SK-N-SH (cell line): ENCODE measurements around the gene MACIR. TPM values are rescaled to one million over a fixed set of nuclear protein-coding genes. Genes with fewer than 3 reads are reported as not detected.

ENCODE experiments used
- CTCF ChIA-PET: fragments of 300-600, 350-600 bp; formaldehyde crosslinking; extraction: SDS; loops from one replicate; lab custom pipeline; 2021; lab: Yijun Ruan, JAX
- POLR2A ChIA-PET: fragments of 350-600 bp; sonication (Branson Sonifier 250); formaldehyde crosslinking; extraction: SDS; loops from one replicate; lab custom pipeline; 2020; ENCODE audit warnings: antibody characterized with exemption, inconsistent platforms; lab: Yijun Ruan, JAX
- DNase-seq: peaks from one replicate; pipeline ENCODE4 v3.0.0; 2012
- H2AFZ ChIP-seq: fragments of 200-600 bp; sonication (generic); 2 replicates; pipeline ENCODE4 v1.8.1; 2016; ENCODE audit warnings: antibody characterized with exemption, mild to moderate bottlenecking, low read depth
- H3F3A ChIP-seq: fragments of 200-600 bp; sonication (generic); replicated peaks from 2 replicates; pipeline ENCODE3; 2016; ENCODE audit warnings: antibody characterized with exemption, mild to moderate bottlenecking; ENCODE audit not compliant: insufficient read depth
- H3K27ac ChIP-seq, 2 experiments: fragments of 200-500 bp in 1 of 2; fragments of 200-600 bp in 1 of 2; sonication (Bioruptor generic) in 1 of 2; sonication (generic), shearing (Covaris generic) in 1 of 2; 2 replicates each; pipeline versions ENCODE4 v1.5.1 to v1.6.1; 2014 to 2016; ENCODE audit warnings: low read depth in 2 of 2, inconsistent platforms in 1 of 2, low read length in 1 of 2, mild to moderate bottlenecking in 1 of 2, mixed read lengths in 1 of 2
- H3K27me3 ChIP-seq: fragments of 200-600 bp; sonication (generic), shearing (Covaris generic); 2 replicates; pipeline ENCODE4 v1.6.1; 2016; ENCODE audit warnings: mixed run types; ENCODE audit not compliant: insufficient read depth
- H3K36me3 ChIP-seq, 2 experiments: fragments of 200-500 bp in 1 of 2; fragments of 200-600 bp in 1 of 2; sonication (Bioruptor generic) in 1 of 2; sonication (generic) in 1 of 2; replicated peaks in 1 of 2; 2 replicates each; pipeline versions ENCODE3 to v1.5.1; 2014 to 2016; ENCODE audit warnings: low read length in 1 of 2, mild to moderate bottlenecking in 1 of 2; ENCODE audit not compliant: insufficient read depth in 2 of 2, control insufficient read depth in 1 of 2
- H3K4me1 ChIP-seq, 2 experiments: fragments of 200-500 bp in 1 of 2; fragments of 200-600 bp in 1 of 2; sonication (Bioruptor generic) in 1 of 2; sonication (generic), shearing (Covaris generic) in 1 of 2; 2 replicates each; pipeline versions ENCODE4 v1.5.1 to v1.6.1; 2014 to 2016; ENCODE audit warnings: low read depth in 1 of 2, low read length in 1 of 2, mixed run types in 1 of 2; ENCODE audit not compliant: insufficient read depth in 2 of 2, control insufficient read depth in 1 of 2
- H3K4me2 ChIP-seq: fragments of 200-600 bp; sonication (generic), shearing (Covaris generic); 2 replicates; pipeline ENCODE4 v1.6.1; 2017; ENCODE audit warnings: mixed run types
- H3K4me3 ChIP-seq, 2 experiments: fragments of 200-500 bp in 1 of 2; fragments of 200-600 bp in 1 of 2; sonication (Bioruptor generic) in 1 of 2; sonication (generic), shearing (Covaris generic) in 1 of 2; 2 replicates each; pipeline versions ENCODE4 v1.5.1 to v1.8.1; 2014 to 2016; ENCODE audit warnings: low read depth in 2 of 2, inconsistent platforms in 1 of 2, low read length in 1 of 2, mild to moderate bottlenecking in 1 of 2, mixed read lengths in 1 of 2, moderate library complexity in 1 of 2
- H3K79me2 ChIP-seq: fragments of 200-600 bp; sonication (generic); 2 replicates; pipeline ENCODE4 v1.8.1; 2017; ENCODE audit warnings: mild to moderate bottlenecking; ENCODE audit not compliant: insufficient read depth
- H3K9ac ChIP-seq: fragments of 200-600 bp; sonication (generic); 2 replicates; pipeline ENCODE4 v1.6.1; 2017; ENCODE audit warnings: mixed run types
- H3K9me2 ChIP-seq: fragments of 200-600 bp; sonication (generic); 2 replicates; pipeline ENCODE4 v1.6.1; 2017; ENCODE audit warnings: mixed run types
- H3K9me3 ChIP-seq: fragments of 200-600 bp; sonication (generic); 2 replicates; pipeline ENCODE4 v1.6.1; 2017; ENCODE audit warnings: mixed run types, mild to moderate bottlenecking, moderate library complexity
- H4K20me1 ChIP-seq: fragments of 200-600 bp; sonication (generic); 2 replicates; pipeline ENCODE4 v1.6.1; 2017; ENCODE audit warnings: mild to moderate bottlenecking, mixed run types; ENCODE audit not compliant: insufficient read depth
- CHD2 ChIP-seq: fragments of 150-350 bp; IDR thresholded peaks from 2 replicates; pipeline ENCODE4 v1.6.1; 2018; ENCODE audit warnings: low read length; ENCODE audit not compliant: partially characterized antibody
- ELF1 ChIP-seq: IDR thresholded peaks from 2 replicates; pipeline ENCODE4 v1.4.0; 2012
- EP300 ChIP-seq, 2 experiments: IDR thresholded peaks; 2 replicates each; pipeline versions ENCODE4 v1.4.0 to v1.6.1; 2012; ENCODE audit warnings: borderline replicate concordance in 1 of 2, low read depth in 1 of 2, low read length in 1 of 2
- EZH2phosphoT487 ChIP-seq: fragments of 200-600 bp; sonication (generic); IDR thresholded peaks from 2 replicates; pipeline ENCODE4 v1.6.1; 2017; ENCODE audit warnings: low read depth, mixed run types, mild to moderate bottlenecking, antibody characterized with exemption, moderate library complexity, borderline replicate concordance
- FOXJ3 ChIP-seq: sonication (generic); formaldehyde crosslinking; IDR thresholded peaks from 2 replicates; pipeline ENCODE4 v1.5.1; 2020; ENCODE audit warnings: mild to moderate bottlenecking, missing genetic modification reagents
- GABPA ChIP-seq: IDR thresholded peaks from 2 replicates; pipeline ENCODE4 v1.4.0; 2012; ENCODE audit warnings: low read depth, mild to moderate bottlenecking
- MEF2A ChIP-seq: IDR thresholded peaks from 2 replicates; pipeline ENCODE4 v1.4.0; 2012; ENCODE audit warnings: low read depth, borderline replicate concordance
- NFIC ChIP-seq: IDR thresholded peaks from 2 replicates; pipeline ENCODE4 v1.4.0; 2012; ENCODE audit warnings: borderline replicate concordance
- NRF1 ChIP-seq: IDR thresholded peaks from 2 replicates; pipeline ENCODE4 v1.6.1; 2012; ENCODE audit warnings: low read depth, mild to moderate bottlenecking, low read length
- RXRA ChIP-seq: IDR thresholded peaks from 2 replicates; pipeline ENCODE4 v1.4.0; 2012; ENCODE audit warnings: low read depth, mild to moderate bottlenecking, borderline replicate concordance
- TAF1 ChIP-seq: IDR thresholded peaks from 2 replicates; pipeline ENCODE4 v1.6.1; 2012; ENCODE audit warnings: low read depth, mild to moderate bottlenecking, low read length, moderate library complexity, borderline replicate concordance
- TEAD4 ChIP-seq: IDR thresholded peaks from 2 replicates; pipeline ENCODE4 v1.4.0; 2012; ENCODE audit warnings: mild to moderate bottlenecking, borderline replicate concordance; ENCODE audit not compliant: insufficient read depth
- WGBS: methylation state at CpG from one replicate; pipeline ENCODE4 v1.1.6; 2017; ENCODE audit warnings: low lambda C conversion rate; 5-methylcytosine and 5-hydroxymethylcytosine counted together
- polyA plus RNA-seq, 3 experiments: library from polyadenylated mRNA; depleted of rRNA; stranded (reverse); fragments of >200 nt; gene quantifications; 2 replicates each; pipeline ENCODE4 v1.2.3, GENCODE V29; 2012
- TF ChIP-seq, protein P1 (sequence below): IDR thresholded peaks from 2 replicates; pipeline ENCODE4; 2012
- TF ChIP-seq, protein P2 (sequence below): IDR thresholded peaks from 2 replicates; pipeline ENCODE4 v1.4.0; 2012; ENCODE audit warnings: low read depth
- TF ChIP-seq, protein P3 (sequence below): fragments of 150-350 bp; IDR thresholded peaks from 2 replicates; pipeline ENCODE4 v1.6.1; 2016; ENCODE audit warnings: mild to moderate bottlenecking, low read depth, low read length
- TF ChIP-seq, protein P4 (sequence below): fragments of 150-350 bp; IDR thresholded peaks from 2 replicates; pipeline ENCODE4 v1.6.1; 2017; ENCODE audit warnings: antibody characterized with exemption, low read length, low read depth, borderline replicate concordance

The MACIR gene
- polyA plus RNA-seq, 1 of the 3 experiments (the other 2 are of a cell fraction): 24.7 TPM

DNA sequence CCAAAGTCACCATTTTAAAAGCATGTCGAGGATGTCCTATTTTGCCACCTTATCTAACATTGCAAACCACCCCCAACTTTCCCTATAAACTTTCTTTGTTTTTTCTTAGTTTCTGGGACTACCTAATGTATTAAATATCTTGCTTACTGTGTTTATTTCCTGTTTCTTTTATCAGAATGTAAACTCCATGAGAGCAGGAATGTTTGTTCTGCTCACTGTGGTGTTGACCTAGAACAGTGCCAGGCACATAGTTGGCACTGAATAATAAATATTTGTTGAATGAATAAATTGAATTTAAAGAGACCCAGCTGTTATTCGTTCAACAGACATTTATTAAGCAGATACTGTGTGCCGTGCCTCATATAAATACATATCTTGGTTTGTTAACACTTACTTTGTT, 35.2 kb downstream of the MACIR start (continued):
- TF ChIP-seq, protein P1, sequence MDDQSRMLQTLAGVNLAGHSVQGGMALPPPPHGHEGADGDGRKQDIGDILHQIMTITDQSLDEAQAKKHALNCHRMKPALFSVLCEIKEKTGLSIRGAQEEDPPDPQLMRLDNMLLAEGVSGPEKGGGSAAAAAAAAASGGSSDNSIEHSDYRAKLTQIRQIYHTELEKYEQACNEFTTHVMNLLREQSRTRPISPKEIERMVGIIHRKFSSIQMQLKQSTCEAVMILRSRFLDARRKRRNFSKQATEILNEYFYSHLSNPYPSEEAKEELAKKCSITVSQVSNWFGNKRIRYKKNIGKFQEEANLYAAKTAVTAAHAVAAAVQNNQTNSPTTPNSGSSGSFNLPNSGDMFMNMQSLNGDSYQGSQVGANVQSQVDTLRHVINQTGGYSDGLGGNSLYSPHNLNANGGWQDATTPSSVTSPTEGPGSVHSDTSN: no peak
- TF ChIP-seq CHD2 (no peak), NRF1 (no peak), NFIC (no peak), GABPA (no peak), MEF2A (no peak)

DNA sequence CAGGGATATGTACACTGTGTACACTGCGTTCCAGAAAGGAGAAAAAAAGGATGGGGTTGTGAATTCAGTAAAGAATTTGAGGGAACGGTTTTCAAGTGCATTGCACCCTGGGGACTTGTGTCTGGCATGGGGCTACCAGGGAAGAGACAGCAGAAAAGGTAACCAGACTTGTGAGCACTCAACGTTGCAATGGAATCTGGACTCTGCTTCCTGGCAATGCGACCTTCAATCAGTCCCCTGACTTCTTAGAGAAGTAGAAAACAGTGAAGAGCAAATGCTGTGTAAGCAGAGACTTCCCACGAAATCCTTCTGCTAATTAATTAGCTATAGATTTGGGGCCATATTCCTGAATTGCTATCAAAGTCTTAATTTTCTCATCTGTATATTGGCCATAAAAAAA, 36.3 kb downstream of the MACIR start:
- Histone ChIP-seq H3K4me3 (no peak overlapping the region), H3K4me1 (no peaks in the 10 kb centered on the region; a peak in 1 of 4 replicates), H3K9me2 (no peaks in the 10 kb centered on the region), H3K27me3 (no peaks in the 10 kb centered on the region), H3K79me2 (no peaks in the 10 kb centered on the region), H3K9me3 (no peaks in the 10 kb centered on the region), H4K20me1 (no peaks in the 10 kb centered on the region), H3K4me2 (no peak overlapping the region), H3K36me3 (no peaks in the 10 kb centered on the region), H3K27ac (no peak overlapping the region), H3F3A (no peaks in the 10 kb centered on the region), H3K9ac (no peak overlapping the region), H2AFZ (no peak overlapping the region)
- ChIA-PET POLR2A (no interaction called here), CTCF (interaction anchor here (1.2 kb wide), 1 partner anchor 8 kb away, joined by 3 read pairs; no protein-coding TSS in a partner anchor)
- TF ChIP-seq, protein P2, sequence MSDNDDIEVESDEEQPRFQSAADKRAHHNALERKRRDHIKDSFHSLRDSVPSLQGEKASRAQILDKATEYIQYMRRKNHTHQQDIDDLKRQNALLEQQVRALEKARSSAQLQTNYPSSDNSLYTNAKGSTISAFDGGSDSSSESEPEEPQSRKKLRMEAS: no peak
- TF ChIP-seq, protein P3, sequence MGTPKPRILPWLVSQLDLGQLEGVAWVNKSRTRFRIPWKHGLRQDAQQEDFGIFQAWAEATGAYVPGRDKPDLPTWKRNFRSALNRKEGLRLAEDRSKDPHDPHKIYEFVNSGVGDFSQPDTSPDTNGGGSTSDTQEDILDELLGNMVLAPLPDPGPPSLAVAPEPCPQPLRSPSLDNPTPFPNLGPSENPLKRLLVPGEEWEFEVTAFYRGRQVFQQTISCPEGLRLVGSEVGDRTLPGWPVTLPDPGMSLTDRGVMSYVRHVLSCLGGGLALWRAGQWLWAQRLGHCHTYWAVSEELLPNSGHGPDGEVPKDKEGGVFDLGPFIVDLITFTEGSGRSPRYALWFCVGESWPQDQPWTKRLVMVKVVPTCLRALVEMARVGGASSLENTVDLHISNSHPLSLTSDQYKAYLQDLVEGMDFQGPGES: no peak
- TF ChIP-seq NFIC: no peak
- no peak for TF ChIP-seq EP300 (IDR thresholded peaks at IDR 0.05; ENCODE audit: borderline replicate concordance in 1 of 2, low read depth in 1 of 2, low read length in 1 of 2)
- no peak for TF ChIP-seq EZH2phosphoT487
- TF ChIP-seq, protein P1: no peak
- TF ChIP-seq NRF1: no peak
- TF ChIP-seq ELF1: no peak
- TF ChIP-seq TAF1: no peak
- TF ChIP-seq TEAD4: no peak
- no peak for TF ChIP-seq RXRA
- no peak for TF ChIP-seq FOXJ3 (CRISPR knock-in tag)
- TF ChIP-seq, protein P4, sequence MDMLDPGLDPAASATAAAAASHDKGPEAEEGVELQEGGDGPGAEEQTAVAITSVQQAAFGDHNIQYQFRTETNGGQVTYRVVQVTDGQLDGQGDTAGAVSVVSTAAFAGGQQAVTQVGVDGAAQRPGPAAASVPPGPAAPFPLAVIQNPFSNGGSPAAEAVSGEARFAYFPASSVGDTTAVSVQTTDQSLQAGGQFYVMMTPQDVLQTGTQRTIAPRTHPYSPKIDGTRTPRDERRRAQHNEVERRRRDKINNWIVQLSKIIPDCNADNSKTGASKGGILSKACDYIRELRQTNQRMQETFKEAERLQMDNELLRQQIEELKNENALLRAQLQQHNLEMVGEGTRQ: no peak
- 85% methylated on average over 5 of the region's 5 CpGs for WGBS
- no peak for DNase-seq
